Measurements from ENCODE around the gene UBR4. TPM values are rescaled to one million over a fixed set of nuclear protein-coding genes. Genes with fewer than 3 reads are reported as not detected.

UBR4 gene
- total and polyA plus RNA-seq, 2 donors from 2014 or later, result 167 to 319 TPM

DNA sequence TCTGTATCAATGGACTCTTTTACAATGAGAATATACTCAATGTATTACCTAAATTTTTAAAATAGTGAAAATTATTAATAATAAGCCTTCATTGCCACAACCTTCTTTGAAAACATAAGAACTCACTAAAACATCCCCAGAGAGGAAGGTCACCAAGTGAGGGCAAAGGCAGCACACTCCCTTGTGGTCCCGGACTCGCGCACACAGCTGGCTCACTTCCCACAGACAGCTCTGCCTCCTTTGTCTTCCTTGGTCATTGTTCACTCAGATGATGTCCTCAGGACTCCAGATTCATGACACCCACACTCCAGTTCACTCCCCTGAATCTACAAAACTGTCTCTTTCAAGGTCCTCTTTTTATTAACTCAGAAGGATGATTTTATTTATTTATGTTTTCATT lies 19.2 kb upstream of the UBR4 start:
- DNase-seq (peak in 1 of 5 donors; percentile 3), FAIRE-seq (no peak)
- Histone ChIP-seq H3K4me1 (ENCODE audit: control insufficient read depth in 2 of 3, insufficient read depth in 2 of 3, low read depth in 1 of 3, low read length in 3 of 3) (no peaks in the 10 kb centered on the region), H3K4me3 (ENCODE audit: low read length in 3 of 3) (no peak overlapping the region), H3K36me3 (ENCODE audit: control insufficient read depth in 2 of 3, insufficient read depth in 3 of 3, low read length in 3 of 3) (peaks cover 10 to 43% (median 39%) of the 10 kb centered on the region in 3 donors), H3K9me3 (ENCODE audit: control insufficient read depth in 2 of 3, insufficient read depth in 1 of 3, low read length in 3 of 3) (no peaks in the 10 kb centered on the region), H3K9ac (ENCODE audit: low read length in 3 of 3) (no peak overlapping the region), H3K27ac (ENCODE audit: low read depth in 2 of 2, low read length in 2 of 2) (no peak overlapping the region), H3K27me3 (ENCODE audit: control insufficient read depth, insufficient read depth, low read length) (no peaks in the 10 kb centered on the region)
- TF ChIP-seq, protein P1, sequence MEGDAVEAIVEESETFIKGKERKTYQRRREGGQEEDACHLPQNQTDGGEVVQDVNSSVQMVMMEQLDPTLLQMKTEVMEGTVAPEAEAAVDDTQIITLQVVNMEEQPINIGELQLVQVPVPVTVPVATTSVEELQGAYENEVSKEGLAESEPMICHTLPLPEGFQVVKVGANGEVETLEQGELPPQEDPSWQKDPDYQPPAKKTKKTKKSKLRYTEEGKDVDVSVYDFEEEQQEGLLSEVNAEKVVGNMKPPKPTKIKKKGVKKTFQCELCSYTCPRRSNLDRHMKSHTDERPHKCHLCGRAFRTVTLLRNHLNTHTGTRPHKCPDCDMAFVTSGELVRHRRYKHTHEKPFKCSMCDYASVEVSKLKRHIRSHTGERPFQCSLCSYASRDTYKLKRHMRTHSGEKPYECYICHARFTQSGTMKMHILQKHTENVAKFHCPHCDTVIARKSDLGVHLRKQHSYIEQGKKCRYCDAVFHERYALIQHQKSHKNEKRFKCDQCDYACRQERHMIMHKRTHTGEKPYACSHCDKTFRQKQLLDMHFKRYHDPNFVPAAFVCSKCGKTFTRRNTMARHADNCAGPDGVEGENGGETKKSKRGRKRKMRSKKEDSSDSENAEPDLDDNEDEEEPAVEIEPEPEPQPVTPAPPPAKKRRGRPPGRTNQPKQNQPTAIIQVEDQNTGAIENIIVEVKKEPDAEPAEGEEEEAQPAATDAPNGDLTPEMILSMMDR (IDR thresholded peaks at IDR 0.05; ENCODE audit: borderline replicate concordance, extremely low read depth, insufficient read depth), result no peak
- intact Hi-C loops (cut with DNase I), result no loop called here

DNA sequence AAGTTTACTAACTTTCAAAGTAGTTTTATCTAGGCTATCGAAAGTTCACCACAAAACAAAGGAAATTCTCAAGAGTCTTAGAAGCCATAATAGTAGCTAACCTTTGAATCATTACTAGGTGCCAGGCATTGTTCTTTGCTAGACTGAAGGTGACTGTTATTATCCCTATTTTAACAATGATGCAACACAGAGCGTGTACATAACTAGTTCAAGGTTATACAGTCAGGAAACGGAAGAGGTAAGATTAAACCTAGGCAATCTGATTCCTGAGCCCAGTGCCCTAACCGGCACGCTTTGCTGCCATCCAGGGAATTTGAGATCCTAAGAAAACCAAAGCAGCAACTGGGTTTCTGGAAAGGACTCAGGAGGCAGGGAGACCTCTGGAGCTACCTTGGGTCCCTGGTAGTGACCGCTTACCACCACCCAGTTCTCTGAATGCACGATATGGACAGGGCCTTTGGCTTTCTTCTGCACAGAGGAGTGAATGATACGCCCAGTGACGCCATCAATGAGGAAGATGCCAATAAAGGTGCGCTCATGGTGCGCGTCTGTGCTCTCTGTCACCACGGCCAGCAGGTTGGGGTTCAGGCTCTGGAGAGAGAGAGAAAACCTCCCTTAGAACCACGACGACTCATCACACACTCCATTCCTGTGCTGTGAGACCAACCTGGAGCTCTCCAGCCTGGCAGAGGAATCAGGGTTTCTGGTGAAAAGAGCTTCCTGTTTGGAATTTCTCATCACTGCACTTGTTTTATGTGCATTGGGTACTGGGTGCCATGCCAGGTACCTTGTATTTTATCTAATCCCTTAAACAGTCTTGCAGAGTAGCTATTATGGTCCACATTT lies 13.1 kb upstream of the UBR4 start:
- no peaks in the 10 kb centered on the region for H3K4me1 ChIP-seq (ENCODE audit: control insufficient read depth in 2 of 3, insufficient read depth in 2 of 3, low read depth in 1 of 3, low read length in 3 of 3)
- no peaks in the 10 kb centered on the region for H3K9me3 ChIP-seq (ENCODE audit: control insufficient read depth in 2 of 3, insufficient read depth in 1 of 3, low read length in 3 of 3)
- H3K27ac ChIP-seq (ENCODE audit: low read depth in 2 of 2, low read length in 2 of 2), result no peak overlapping the region
- H3K4me3 ChIP-seq (ENCODE audit: low read length in 3 of 3), result no peak overlapping the region
- peaks cover 14 to 69% (median 42%) of the 10 kb centered on the region in 3 donors for H3K36me3 ChIP-seq (ENCODE audit: control insufficient read depth in 2 of 3, insufficient read depth in 3 of 3, low read length in 3 of 3)
- FAIRE-seq (no peak), DNase-seq (no peak)
- TF ChIP-seq, protein P1 (IDR thresholded peaks at IDR 0.05; ENCODE audit: borderline replicate concordance, extremely low read depth, insufficient read depth), result no peak
- H3K27me3 ChIP-seq (ENCODE audit: control insufficient read depth, insufficient read depth, low read length), result no peaks in the 10 kb centered on the region
- no peak overlapping the region for H3K9ac ChIP-seq (ENCODE audit: low read length in 3 of 3)
- intact Hi-C loops (cut with DNase I), result no loop called here

DNA sequence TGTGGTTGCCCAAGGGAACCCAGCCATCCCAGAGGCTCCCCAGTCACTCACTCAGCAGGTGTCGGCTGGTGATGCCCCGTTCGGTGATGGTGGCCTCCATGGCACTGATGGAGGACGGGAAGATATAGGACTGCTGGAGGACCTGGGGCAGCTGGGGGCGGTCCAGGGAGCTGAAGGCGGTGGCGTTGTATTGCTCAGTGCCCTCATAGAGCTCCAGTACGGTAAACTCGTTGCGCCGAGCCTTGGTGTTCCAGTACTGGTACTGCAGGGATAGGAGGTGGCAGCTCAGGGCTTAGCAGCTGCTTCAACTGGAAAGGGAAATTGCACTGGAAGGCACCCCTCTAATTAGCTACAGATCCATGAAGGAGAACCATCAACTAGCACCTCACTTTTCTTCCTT lies 12.5 kb upstream of the UBR4 start:
- Histone ChIP-seq H3K4me1 (ENCODE audit: control insufficient read depth in 2 of 3, insufficient read depth in 2 of 3, low read depth in 1 of 3, low read length in 3 of 3) (no peaks in the 10 kb centered on the region), H3K27me3 (ENCODE audit: control insufficient read depth, insufficient read depth, low read length) (no peaks in the 10 kb centered on the region), H3K36me3 (ENCODE audit: control insufficient read depth in 2 of 3, insufficient read depth in 3 of 3, low read length in 3 of 3) (peaks cover 14 to 66% (median 42%) of the 10 kb centered on the region in 3 donors), H3K27ac (ENCODE audit: low read depth in 2 of 2, low read length in 2 of 2) (no peak overlapping the region), H3K4me3 (ENCODE audit: low read length in 3 of 3) (no peak overlapping the region), H3K9ac (ENCODE audit: low read length in 3 of 3) (no peak overlapping the region), H3K9me3 (ENCODE audit: control insufficient read depth in 2 of 3, insufficient read depth in 1 of 3, low read length in 3 of 3) (no peaks in the 10 kb centered on the region)
- intact Hi-C loops (cut with DNase I), result no loop called here
- TF ChIP-seq, protein P1 (IDR thresholded peaks at IDR 0.05; ENCODE audit: borderline replicate concordance, extremely low read depth, insufficient read depth), result no peak
- no peak for DNase-seq
- no peak for FAIRE-seq
